Sigmoid colon (tissue), 4 donors: Measurements from ENCODE around the gene MYL9.

Experiments
- POLR2A ChIP-seq, 2 donors: fragments of 450-650 bp; IDR thresholded peaks; one replicate each; pipeline ENCODE4 v1.6.1; 2016; ENCODE audit warnings: antibody characterized with exemption in 2 of 2, mild to moderate bottlenecking in 2 of 2, moderate library complexity in 2 of 2
- POLR2AphosphoS5 ChIP-seq, 4 donors: sonication (generic); formaldehyde crosslinking; IDR thresholded peaks; one replicate each; pipeline ENCODE4 v1.6.1; 2017; ENCODE audit warnings: antibody characterized with exemption in 4 of 4
- TF ChIP-seq, protein P1 (sequence below), 4 experiments: fragments of 450-650 bp in 3 of 4; fragments of 200-600 bp in 1 of 4; IDR thresholded peaks; one replicate each; pipeline ENCODE4 v1.5.1; 2016 to 2019; ENCODE audit warnings: antibody characterized with exemption in 4 of 4, mild to moderate bottlenecking in 3 of 4, moderate library complexity in 2 of 4

DNA sequence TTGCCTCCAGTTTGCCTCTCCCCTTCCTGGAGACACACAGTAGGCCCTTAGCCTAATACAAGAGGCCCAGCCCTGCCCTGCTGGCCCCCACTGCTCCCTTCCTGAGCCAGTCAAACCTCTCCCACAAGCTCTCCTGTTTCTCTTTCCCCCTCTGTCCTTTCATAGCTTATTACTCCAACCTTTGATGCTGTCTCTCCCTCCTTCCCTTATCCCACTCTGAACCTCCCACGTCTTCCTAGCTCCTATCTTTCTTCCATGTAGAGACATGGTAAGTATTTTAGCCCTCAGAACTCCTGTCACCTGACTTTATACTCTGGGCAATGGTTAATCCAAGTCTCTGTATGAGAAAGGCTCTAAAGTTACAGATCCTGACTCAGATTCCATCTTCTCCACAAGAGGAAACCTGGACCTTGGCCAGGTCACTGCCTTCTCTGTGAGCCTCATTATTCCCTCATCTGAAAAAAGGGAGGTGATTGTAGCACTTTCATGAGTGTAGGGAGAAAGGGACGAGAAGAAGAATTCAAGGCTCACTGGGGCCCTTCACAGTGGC lies 38.8 kb downstream of the MYL9 start:
- TF ChIP-seq POLR2A (IDR thresholded peaks at IDR 0.05): no peak
- TF ChIP-seq, protein P1, sequence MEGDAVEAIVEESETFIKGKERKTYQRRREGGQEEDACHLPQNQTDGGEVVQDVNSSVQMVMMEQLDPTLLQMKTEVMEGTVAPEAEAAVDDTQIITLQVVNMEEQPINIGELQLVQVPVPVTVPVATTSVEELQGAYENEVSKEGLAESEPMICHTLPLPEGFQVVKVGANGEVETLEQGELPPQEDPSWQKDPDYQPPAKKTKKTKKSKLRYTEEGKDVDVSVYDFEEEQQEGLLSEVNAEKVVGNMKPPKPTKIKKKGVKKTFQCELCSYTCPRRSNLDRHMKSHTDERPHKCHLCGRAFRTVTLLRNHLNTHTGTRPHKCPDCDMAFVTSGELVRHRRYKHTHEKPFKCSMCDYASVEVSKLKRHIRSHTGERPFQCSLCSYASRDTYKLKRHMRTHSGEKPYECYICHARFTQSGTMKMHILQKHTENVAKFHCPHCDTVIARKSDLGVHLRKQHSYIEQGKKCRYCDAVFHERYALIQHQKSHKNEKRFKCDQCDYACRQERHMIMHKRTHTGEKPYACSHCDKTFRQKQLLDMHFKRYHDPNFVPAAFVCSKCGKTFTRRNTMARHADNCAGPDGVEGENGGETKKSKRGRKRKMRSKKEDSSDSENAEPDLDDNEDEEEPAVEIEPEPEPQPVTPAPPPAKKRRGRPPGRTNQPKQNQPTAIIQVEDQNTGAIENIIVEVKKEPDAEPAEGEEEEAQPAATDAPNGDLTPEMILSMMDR (IDR thresholded peaks at IDR 0.05): no peak
- no peak for TF ChIP-seq POLR2AphosphoS5 (IDR thresholded peaks at IDR 0.05)
